CD4-positive, alpha-beta T cell (primary cell): ENCODE data around the gene LRRN3. TPM values are rescaled to one million over a fixed set of nuclear protein-coding genes. Genes with fewer than 3 reads are reported as not detected.

ENCODE experiments used
- ATAC-seq: fragments of 200-7000 bp; cut with Tn5 transposase; one replicate; pipeline ENCODE4 v1.10.0; 2022; ENCODE audit warnings: mild to moderate bottlenecking; ENCODE audit not compliant: poor library complexity
- CTCF ChIA-PET: fragments of 350-600 bp; sonication (Branson Sonifier 250); formaldehyde crosslinking; loops from one replicate; lab custom pipeline; 2021; ENCODE audit warnings: antibody characterized with exemption, inconsistent platforms; lab: Charles Lee
- POLR2A ChIA-PET: fragments of 350-600 bp; sonication (Branson Sonifier 250); formaldehyde crosslinking; loops from one replicate; lab custom pipeline; 2021; ENCODE audit warnings: antibody characterized with exemption, inconsistent platforms; lab: Charles Lee
- DNase-seq, 14 experiments: peaks; one replicate each; pipeline ENCODE4 v3.0.0-alpha.2; 2013 to 2020; ENCODE audit warnings: mixed read lengths in 2 of 14
- H3K27ac ChIP-seq, 2 donors: one replicate each; pipeline versions ENCODE4 v1.5.1 to v1.7.0; 2013; ENCODE audit warnings: low read length in 2 of 2, low read depth in 1 of 2, mild to moderate bottlenecking in 1 of 2
- H3K27me3 ChIP-seq, 2 experiments: 1 replicate in 1 of 2; 2 replicates in 1 of 2; pipeline versions ENCODE4 v1.6.1 to v1.7.0; 2013; ENCODE audit warnings: low read length in 2 of 2, control low read depth in 1 of 2, mild to moderate bottlenecking in 1 of 2, moderate library complexity in 1 of 2; ENCODE audit not compliant: insufficient read depth in 2 of 2, control insufficient read depth in 1 of 2
- H3K36me3 ChIP-seq: one replicate; pipeline ENCODE4 v1.6.1; 2013; ENCODE audit warnings: low read length, control low read depth; ENCODE audit not compliant: insufficient read depth
- H3K4me1 ChIP-seq: one replicate; pipeline ENCODE4 v1.6.1; 2013; ENCODE audit warnings: low read length, control low read depth; ENCODE audit not compliant: insufficient read depth
- H3K4me3 ChIP-seq: one replicate; pipeline ENCODE4 v1.5.1; 2013; ENCODE audit warnings: mild to moderate bottlenecking, low read length, moderate library complexity
- H3K9me3 ChIP-seq, 2 experiments: 1 replicate in 1 of 2; 2 replicates in 1 of 2; pipeline versions ENCODE4 v1.6.1 to v1.7.0; 2013; ENCODE audit warnings: low read length in 2 of 2, mild to moderate bottlenecking in 2 of 2, control low read depth in 1 of 2, moderate library complexity in 1 of 2; ENCODE audit not compliant: control insufficient read depth in 1 of 2, insufficient read depth in 1 of 2
- H3K27ac Mint-ChIP-seq: one replicate; pipeline ENCODE4 v1.8.0; 2020; ENCODE audit warnings: mixed read lengths
- H3K27me3 Mint-ChIP-seq: one replicate; pipeline ENCODE4 v1.8.0; 2021; ENCODE audit warnings: mixed read lengths
- H3K36me3 Mint-ChIP-seq: one replicate; pipeline ENCODE4 v1.8.0; 2021; ENCODE audit warnings: low read depth, mixed read lengths
- H3K4me1 Mint-ChIP-seq: one replicate; pipeline ENCODE4 v1.8.0; 2021; ENCODE audit warnings: low read depth, mixed read lengths
- H3K4me3 Mint-ChIP-seq: one replicate; pipeline ENCODE4 v1.8.0; 2020; ENCODE audit warnings: mild to moderate bottlenecking, mixed read lengths
- H3K9me3 Mint-ChIP-seq: one replicate; pipeline ENCODE4 v1.8.0; 2020; ENCODE audit warnings: mixed read lengths
- intact Hi-C, 2 experiments: fragments of 100-400 bp; cut with DNase I in 1 of 2; cut with micrococcal nuclease in 1 of 2; formaldehyde crosslinking; loops; one replicate each; pipeline versions ENCODE4 v1.15.1 to v1.9.0; 2023 to 2025; cut with DNase I, micrococcal nuclease
- total RNA-seq, 174 experiments: library from RNA in 2 of 174; stranded (reverse) in 2 of 174; gene quantifications; one replicate each; pipeline ENCODE4 v1.2.3 and lab custom pipeline; 2021 to 2026
- TF ChIP-seq, protein P1 (sequence below): fragments of 200-600 bp; IDR thresholded peaks from one replicate; pipeline ENCODE4 v1.8.0; 2022; ENCODE audit warnings: antibody characterized with exemption, mild to moderate bottlenecking

Gene LRRN3
- total RNA-seq, 2 experiments from 2014 or later = 3.8 to 6.0 TPM

GRCh38 chr7:111173528-111173927 is 82.6 kb downstream of the LRRN3 start:
- no peaks in the 10 kb centered on the region for H3K9me3 Mint-ChIP-seq
- TF ChIP-seq, protein P1, sequence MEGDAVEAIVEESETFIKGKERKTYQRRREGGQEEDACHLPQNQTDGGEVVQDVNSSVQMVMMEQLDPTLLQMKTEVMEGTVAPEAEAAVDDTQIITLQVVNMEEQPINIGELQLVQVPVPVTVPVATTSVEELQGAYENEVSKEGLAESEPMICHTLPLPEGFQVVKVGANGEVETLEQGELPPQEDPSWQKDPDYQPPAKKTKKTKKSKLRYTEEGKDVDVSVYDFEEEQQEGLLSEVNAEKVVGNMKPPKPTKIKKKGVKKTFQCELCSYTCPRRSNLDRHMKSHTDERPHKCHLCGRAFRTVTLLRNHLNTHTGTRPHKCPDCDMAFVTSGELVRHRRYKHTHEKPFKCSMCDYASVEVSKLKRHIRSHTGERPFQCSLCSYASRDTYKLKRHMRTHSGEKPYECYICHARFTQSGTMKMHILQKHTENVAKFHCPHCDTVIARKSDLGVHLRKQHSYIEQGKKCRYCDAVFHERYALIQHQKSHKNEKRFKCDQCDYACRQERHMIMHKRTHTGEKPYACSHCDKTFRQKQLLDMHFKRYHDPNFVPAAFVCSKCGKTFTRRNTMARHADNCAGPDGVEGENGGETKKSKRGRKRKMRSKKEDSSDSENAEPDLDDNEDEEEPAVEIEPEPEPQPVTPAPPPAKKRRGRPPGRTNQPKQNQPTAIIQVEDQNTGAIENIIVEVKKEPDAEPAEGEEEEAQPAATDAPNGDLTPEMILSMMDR = no peak
- no peak overlapping the region for H3K27ac Mint-ChIP-seq
- peaks cover 10% of the 10 kb centered on the region for H3K4me1 Mint-ChIP-seq
- DNase-seq = no peak
- no peak overlapping the region for H3K4me3 Mint-ChIP-seq
- peaks cover under 1% of the 10 kb centered on the region for H3K36me3 Mint-ChIP-seq
- H3K4me3 ChIP-seq = no peak overlapping the region
- H3K36me3 ChIP-seq = no peaks in the 10 kb centered on the region
- H3K27me3 ChIP-seq = no peaks in the 10 kb centered on the region
- ChIA-PET POLR2A (no interaction called here), CTCF (no interaction called here)
- H3K27ac ChIP-seq = no peak overlapping the region
- H3K9me3 ChIP-seq = no peaks in the 10 kb centered on the region
- no peaks in the 10 kb centered on the region for H3K4me1 ChIP-seq
- no peak for ATAC-seq
- no peaks in the 10 kb centered on the region for H3K27me3 Mint-ChIP-seq
- intact Hi-C loops = no loop called here

- Histone ChIP-seq H3K9me3 (no peaks in the 10 kb centered on the region), H3K4me3 (no peak overlapping the region), H3K27me3 (no peaks in the 10 kb centered on the region), H3K36me3 (no peaks in the 10 kb centered on the region), H3K27ac (no peak overlapping the region), H3K4me1 (no peaks in the 10 kb centered on the region)
- no peak for ATAC-seq
- TF ChIP-seq, protein P1 = no peak
- intact Hi-C loops = no loop called here
- POLR2A ChIA-PET = no interaction called here
- Mint-ChIP-seq H3K9me3 (peaks cover 2% of the 10 kb centered on the region), H3K27ac (no peak overlapping the region), H3K4me3 (no peak overlapping the region), H3K27me3 (no peaks in the 10 kb centered on the region), H3K4me1 (peaks cover 10% of the 10 kb centered on the region), H3K36me3 (peaks cover 4% of the 10 kb centered on the region)
- CTCF ChIA-PET = no interaction called here
- DNase-seq = no peak
These were observed 83.1 kb downstream of the LRRN3 start for GRCh38 chr7:111173990-111174389.

- no peak overlapping the region for H3K27ac Mint-ChIP-seq
- ChIA-PET CTCF (no interaction called here), POLR2A (no interaction called here)
- intact Hi-C loops = no loop called here
- H3K4me1 Mint-ChIP-seq = peaks cover 10% of the 10 kb centered on the region
- no peak overlapping the region for H3K4me3 ChIP-seq
- H3K9me3 ChIP-seq = no peaks in the 10 kb centered on the region
- ATAC-seq (no peak), DNase-seq (no peak)
- no peak overlapping the region for H3K27ac ChIP-seq
- H3K27me3 Mint-ChIP-seq = no peaks in the 10 kb centered on the region
- H3K36me3 ChIP-seq = no peaks in the 10 kb centered on the region
- TF ChIP-seq, protein P1 = no peak
- H3K4me3 Mint-ChIP-seq = no peak overlapping the region
- H3K4me1 ChIP-seq = no peaks in the 10 kb centered on the region
- H3K27me3 ChIP-seq = no peaks in the 10 kb centered on the region
- H3K36me3 Mint-ChIP-seq = peaks cover 4% of the 10 kb centered on the region
- peaks cover 2% of the 10 kb centered on the region for H3K9me3 Mint-ChIP-seq
These were observed 83.6 kb downstream of the LRRN3 start for GRCh38 chr7:111174510-111174909.
